Progenitor cell of endocrine pancreas (in vitro differentiated cells): ENCODE data around the gene KAZN. TPM values are rescaled to one million over a fixed set of nuclear protein-coding genes. Genes with fewer than 3 reads are reported as not detected.

Experiments used
- DNase-seq: peaks from one replicate; pipeline ENCODE4 v3.0.0; 2021; ENCODE audit warnings: low spot score; ENCODE audit not compliant: unreplicated experiment
- H3K27ac Mint-ChIP-seq: 2 replicates; pipeline ENCODE4 v1.8.0; 2021; ENCODE audit warnings: mild to moderate bottlenecking, moderate library complexity, mixed read lengths
- H3K27me3 Mint-ChIP-seq: 2 replicates; pipeline ENCODE4 v1.8.0; 2021; ENCODE audit warnings: mixed read lengths
- H3K36me3 Mint-ChIP-seq: 2 replicates; pipeline ENCODE4 v1.8.0; 2022; ENCODE audit warnings: mixed read lengths; ENCODE audit not compliant: insufficient read depth
- H3K4me1 Mint-ChIP-seq: 2 replicates; pipeline ENCODE4 v1.8.0; 2021; ENCODE audit warnings: low read depth, mixed read lengths
- H3K4me3 Mint-ChIP-seq: 2 replicates; pipeline ENCODE4 v1.8.0; 2021; ENCODE audit warnings: low read depth, mild to moderate bottlenecking, moderate library complexity, mixed read lengths
- H3K9me3 Mint-ChIP-seq: 2 replicates; pipeline ENCODE4 v1.8.0; 2021; ENCODE audit warnings: low read depth, mixed read lengths
- total RNA-seq: library from RNA; stranded (reverse); gene quantifications from 2 replicates; pipeline ENCODE4 v1.2.1, GENCODE V29; 2021
- TF ChIP-seq, protein P1 (sequence below): fragments of 200-600 bp; sonication (generic); IDR thresholded peaks from one replicate; pipeline ENCODE4 v1.5.0; 2021; ENCODE audit warnings: antibody characterized with exemption, mild to moderate bottlenecking; ENCODE audit not compliant: unreplicated experiment

The KAZN gene
- total RNA-seq, 1 donor from 2014 or later, result 12.9 TPM

DNA sequence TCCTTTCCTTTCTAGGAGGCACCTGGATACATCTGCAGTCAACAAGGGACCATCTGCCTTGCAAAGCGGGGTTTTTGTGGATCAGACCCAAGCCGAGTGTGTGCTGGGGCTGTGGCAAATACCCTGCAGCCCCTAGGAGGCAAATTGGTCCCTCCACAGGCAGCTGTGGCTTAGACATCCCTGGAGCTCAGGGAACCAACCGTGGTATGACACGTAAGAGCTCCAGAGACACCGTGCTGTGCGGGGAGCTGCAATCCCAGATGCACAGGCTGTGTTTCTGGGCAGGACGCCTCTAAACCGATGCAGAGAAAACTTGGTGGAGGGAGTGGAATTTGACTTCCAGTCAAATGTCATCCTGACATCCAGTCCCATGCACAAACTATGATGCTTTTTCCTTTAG lies 141.5 kb downstream of the KAZN start:
- no peaks in the 10 kb centered on the region for H3K36me3 Mint-ChIP-seq
- peaks cover 14% of the 10 kb centered on the region for H3K27me3 Mint-ChIP-seq
- peaks cover 20% of the 10 kb centered on the region for H3K4me1 Mint-ChIP-seq
- H3K9me3 Mint-ChIP-seq, result no peaks in the 10 kb centered on the region
- H3K27ac Mint-ChIP-seq, result no peak overlapping the region
- DNase-seq, result no peak
- TF ChIP-seq, protein P1, sequence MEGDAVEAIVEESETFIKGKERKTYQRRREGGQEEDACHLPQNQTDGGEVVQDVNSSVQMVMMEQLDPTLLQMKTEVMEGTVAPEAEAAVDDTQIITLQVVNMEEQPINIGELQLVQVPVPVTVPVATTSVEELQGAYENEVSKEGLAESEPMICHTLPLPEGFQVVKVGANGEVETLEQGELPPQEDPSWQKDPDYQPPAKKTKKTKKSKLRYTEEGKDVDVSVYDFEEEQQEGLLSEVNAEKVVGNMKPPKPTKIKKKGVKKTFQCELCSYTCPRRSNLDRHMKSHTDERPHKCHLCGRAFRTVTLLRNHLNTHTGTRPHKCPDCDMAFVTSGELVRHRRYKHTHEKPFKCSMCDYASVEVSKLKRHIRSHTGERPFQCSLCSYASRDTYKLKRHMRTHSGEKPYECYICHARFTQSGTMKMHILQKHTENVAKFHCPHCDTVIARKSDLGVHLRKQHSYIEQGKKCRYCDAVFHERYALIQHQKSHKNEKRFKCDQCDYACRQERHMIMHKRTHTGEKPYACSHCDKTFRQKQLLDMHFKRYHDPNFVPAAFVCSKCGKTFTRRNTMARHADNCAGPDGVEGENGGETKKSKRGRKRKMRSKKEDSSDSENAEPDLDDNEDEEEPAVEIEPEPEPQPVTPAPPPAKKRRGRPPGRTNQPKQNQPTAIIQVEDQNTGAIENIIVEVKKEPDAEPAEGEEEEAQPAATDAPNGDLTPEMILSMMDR, result no peak
- H3K4me3 Mint-ChIP-seq, result no peak overlapping the region

DNA sequence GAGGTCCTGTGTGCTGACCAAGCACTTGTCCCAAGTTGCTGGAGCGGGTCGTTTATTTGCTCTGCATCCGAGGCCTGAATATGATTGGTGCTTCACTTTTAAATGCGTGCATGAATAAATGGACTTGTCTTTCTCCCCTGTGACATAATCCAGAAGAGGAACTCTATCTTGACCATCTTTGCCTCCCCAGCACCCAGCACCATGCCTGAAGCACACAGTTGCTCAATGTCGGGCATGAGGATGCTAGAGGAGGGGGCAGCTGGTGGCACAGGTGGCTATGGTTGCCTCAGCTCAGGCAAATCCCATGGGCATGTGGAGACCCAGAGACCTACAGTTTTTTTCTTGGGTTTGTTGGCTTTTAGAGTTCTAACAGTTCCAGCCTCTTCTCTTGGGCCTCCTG lies 142.6 kb downstream of the KAZN start:
- H3K36me3 Mint-ChIP-seq, result no peaks in the 10 kb centered on the region
- no peak for DNase-seq
- H3K4me3 Mint-ChIP-seq, result no peak overlapping the region
- TF ChIP-seq, protein P1, result no peak
- H3K27ac Mint-ChIP-seq, result no peak overlapping the region
- peaks cover 15% of the 10 kb centered on the region for H3K4me1 Mint-ChIP-seq
- peaks cover 14% of the 10 kb centered on the region for H3K27me3 Mint-ChIP-seq
- no peaks in the 10 kb centered on the region for H3K9me3 Mint-ChIP-seq

DNA sequence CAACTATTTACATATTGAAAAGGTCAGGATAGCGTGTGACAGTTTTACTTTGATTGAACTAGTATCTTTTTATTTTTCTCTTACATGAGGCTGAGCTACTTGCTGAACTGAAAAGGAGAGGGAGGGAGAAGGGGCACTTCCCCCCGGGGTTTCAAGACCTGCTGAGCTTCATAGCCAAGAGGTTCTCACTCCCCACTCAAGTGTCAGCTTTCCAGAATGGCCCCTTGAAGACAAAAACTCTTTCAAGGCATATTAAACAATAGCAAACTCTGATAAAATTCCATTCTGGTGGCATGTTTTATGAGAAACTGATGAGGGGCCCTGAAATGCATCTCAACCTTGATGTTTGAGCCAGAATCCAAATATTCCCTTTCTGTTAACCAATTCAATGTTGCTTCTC lies 143.0 kb downstream of the KAZN start:
- H3K4me1 Mint-ChIP-seq, result peaks cover 15% of the 10 kb centered on the region
- TF ChIP-seq, protein P1, result no peak
- H3K27ac Mint-ChIP-seq, result no peak overlapping the region
- no peaks in the 10 kb centered on the region for H3K9me3 Mint-ChIP-seq
- H3K27me3 Mint-ChIP-seq, result peaks cover 14% of the 10 kb centered on the region
- H3K36me3 Mint-ChIP-seq, result no peaks in the 10 kb centered on the region
- no peak overlapping the region for H3K4me3 Mint-ChIP-seq
- DNase-seq, result no peak

DNA sequence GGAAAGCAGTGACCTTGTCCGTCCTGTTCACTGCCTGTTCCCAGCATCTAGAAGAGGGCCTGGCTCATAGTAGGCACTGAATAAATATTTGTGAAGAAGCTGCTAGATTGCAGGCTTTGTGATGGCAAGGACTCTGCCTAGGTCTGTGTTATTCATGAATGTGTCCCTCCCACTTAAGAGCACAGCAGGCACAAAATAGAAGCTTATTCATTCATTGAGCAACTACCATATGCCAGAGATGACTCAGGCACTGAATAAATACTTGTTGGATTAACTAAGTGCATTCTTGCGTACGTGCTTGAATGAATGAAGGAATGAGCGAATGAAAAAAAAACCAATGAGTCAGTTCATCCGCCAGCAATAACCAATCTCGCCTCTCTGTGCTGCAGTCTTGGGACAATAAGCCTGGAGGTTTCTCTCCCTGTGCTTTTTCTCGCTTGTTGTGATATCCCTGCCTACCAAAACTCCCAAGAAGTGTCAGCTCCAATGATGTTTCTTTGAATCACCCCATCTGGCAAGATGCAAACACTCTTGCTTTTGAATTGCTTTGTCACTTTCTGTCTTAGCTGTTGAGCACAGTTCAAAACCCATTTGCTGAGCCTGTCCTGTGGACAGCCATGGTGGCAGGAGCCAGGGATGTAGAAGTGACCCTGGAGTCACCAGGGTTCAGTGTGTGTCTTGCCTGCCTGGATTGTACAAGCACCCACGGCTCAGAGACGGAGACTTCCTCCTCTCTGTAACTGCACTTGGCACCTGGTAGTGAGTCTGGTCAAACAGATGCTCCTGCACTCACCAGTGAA lies 143.9 kb downstream of the KAZN start:
- Mint-ChIP-seq H3K9me3 (no peaks in the 10 kb centered on the region), H3K36me3 (no peaks in the 10 kb centered on the region), H3K4me3 (no peak overlapping the region), H3K27me3 (peaks cover 10% of the 10 kb centered on the region), H3K27ac (peak overlapping the region; percentile 27), H3K4me1 (peaks cover 12% of the 10 kb centered on the region)
- DNase-seq, result no peak
- TF ChIP-seq, protein P1, result no peak

DNA sequence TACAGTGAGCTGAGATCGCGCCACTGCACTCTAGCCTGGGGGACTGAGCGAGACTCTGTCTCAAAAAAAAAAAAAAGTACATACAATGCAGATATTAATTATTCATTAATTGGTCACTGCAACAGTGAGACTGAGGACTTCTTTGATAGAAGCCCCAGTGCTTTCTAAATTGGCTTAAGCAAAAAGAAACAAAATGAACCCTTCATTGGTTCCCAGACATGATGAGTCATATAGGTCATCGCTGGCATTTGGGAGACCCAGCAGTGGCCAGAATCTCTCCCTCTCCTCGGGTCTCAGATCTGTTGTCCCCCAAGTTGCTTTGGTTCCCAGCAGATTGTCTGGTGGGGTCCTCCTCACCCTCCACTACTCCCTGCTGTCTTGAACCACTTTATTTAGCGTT lies 144.9 kb downstream of the KAZN start:
- TF ChIP-seq, protein P1, result no peak
- Mint-ChIP-seq H3K27me3 (peaks cover 10% of the 10 kb centered on the region), H3K9me3 (no peaks in the 10 kb centered on the region), H3K36me3 (no peaks in the 10 kb centered on the region), H3K4me3 (no peak overlapping the region), H3K27ac (no peak overlapping the region), H3K4me1 (peaks cover 10% of the 10 kb centered on the region)
- DNase-seq, result no peak
